Neural progenitor cell (in vitro differentiated cells): ENCODE data around the gene MRPL16.
"Not testable (repeated sequence)": the region's sequence is repeated elsewhere in the genome, so short reads cannot be mapped to it uniquely, and the experiment has no call there.

Source experiments
- EZH2 ChIP-seq: fragments of 200-600 bp; sonication (generic); IDR thresholded peaks from 2 replicates; pipeline ENCODE4 v1.6.1; 2017; ENCODE audit warnings: antibody characterized with exemption, mild to moderate bottlenecking, moderate library complexity
- EZH2phosphoT487 ChIP-seq: fragments of 200-600 bp; sonication (generic); IDR thresholded peaks from 2 replicates; pipeline ENCODE4 v1.6.1; 2017; ENCODE audit warnings: antibody characterized with exemption
- TF ChIP-seq, protein P1 (sequence below): fragments of 200-600 bp; sonication (generic); IDR thresholded peaks from 2 replicates; pipeline ENCODE4 v1.5.1; 2017; ENCODE audit warnings: antibody characterized with exemption, mild to moderate bottlenecking

DNA sequence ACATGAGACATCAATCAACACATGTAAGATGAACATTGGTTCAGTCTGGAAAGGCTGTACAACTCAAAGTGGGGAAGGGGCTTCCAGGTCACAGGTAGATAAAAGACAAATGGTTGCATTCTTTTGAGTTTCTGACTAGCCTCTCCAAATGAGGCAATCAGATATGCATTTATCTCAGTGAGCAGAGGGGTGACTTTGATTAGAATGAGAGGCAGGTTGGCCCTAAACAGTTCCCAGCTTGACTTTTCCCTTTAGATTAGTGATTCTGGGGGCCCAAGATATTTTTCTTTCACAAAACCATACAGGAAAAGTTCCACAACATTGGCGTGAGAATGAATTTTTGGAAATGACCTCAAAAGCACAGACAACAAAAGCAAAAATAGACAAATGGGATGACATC, 5.9 kb upstream of the MRPL16 start:
- TF ChIP-seq, protein P1, sequence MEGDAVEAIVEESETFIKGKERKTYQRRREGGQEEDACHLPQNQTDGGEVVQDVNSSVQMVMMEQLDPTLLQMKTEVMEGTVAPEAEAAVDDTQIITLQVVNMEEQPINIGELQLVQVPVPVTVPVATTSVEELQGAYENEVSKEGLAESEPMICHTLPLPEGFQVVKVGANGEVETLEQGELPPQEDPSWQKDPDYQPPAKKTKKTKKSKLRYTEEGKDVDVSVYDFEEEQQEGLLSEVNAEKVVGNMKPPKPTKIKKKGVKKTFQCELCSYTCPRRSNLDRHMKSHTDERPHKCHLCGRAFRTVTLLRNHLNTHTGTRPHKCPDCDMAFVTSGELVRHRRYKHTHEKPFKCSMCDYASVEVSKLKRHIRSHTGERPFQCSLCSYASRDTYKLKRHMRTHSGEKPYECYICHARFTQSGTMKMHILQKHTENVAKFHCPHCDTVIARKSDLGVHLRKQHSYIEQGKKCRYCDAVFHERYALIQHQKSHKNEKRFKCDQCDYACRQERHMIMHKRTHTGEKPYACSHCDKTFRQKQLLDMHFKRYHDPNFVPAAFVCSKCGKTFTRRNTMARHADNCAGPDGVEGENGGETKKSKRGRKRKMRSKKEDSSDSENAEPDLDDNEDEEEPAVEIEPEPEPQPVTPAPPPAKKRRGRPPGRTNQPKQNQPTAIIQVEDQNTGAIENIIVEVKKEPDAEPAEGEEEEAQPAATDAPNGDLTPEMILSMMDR = not testable (repeated sequence)
- TF ChIP-seq EZH2, EZH2phosphoT487: not testable (repeated sequence)
